Measurements from ENCODE around the gene EXOC6B.

Gene EXOC6B

GRCh38 chr2:72755647-72756423 lies 70.0 kb downstream of the EXOC6B start:
- TF ChIP-seq ZFX (IDR thresholded peaks at IDR 0.05; ENCODE audit: borderline replicate concordance) (no peak), CTCF (IDR thresholded peaks at IDR 0.05) (no peak)
- H3K27ac ChIP-seq: no peak overlapping the region

GRCh38 chr2:72754628-72755320 lies 71.1 kb downstream of the EXOC6B start:
- TF ChIP-seq ZFX (IDR thresholded peaks at IDR 0.05; ENCODE audit: borderline replicate concordance): no peak
- TF ChIP-seq CTCF (IDR thresholded peaks at IDR 0.05): no peak

GRCh38 chr2:72750977-72751639 lies 74.7 kb downstream of the EXOC6B start:
- no peak overlapping the region for H3K27ac ChIP-seq
- TF ChIP-seq ZFX (IDR thresholded peaks at IDR 0.05; ENCODE audit: borderline replicate concordance) (no peak), CTCF (IDR thresholded peaks at IDR 0.05) (no peak)

More at GRCh38 chr2:72754628-72755320, 71.1 kb downstream of the EXOC6B start:
- no peak overlapping the region for H3K27ac ChIP-seq

GRCh38 chr2:72750466-72750865 lies 75.4 kb downstream of the EXOC6B start:
- no peak for TF ChIP-seq CTCF (IDR thresholded peaks at IDR 0.05)
- H3K27ac ChIP-seq: no peak overlapping the region

GRCh38 chr2:72747344-72747743 lies 78.5 kb downstream of the EXOC6B start:
- no peak overlapping the region for H3K27ac ChIP-seq
- no peak for TF ChIP-seq CTCF (IDR thresholded peaks at IDR 0.05)
- no peak for TF ChIP-seq ZFX (IDR thresholded peaks at IDR 0.05; ENCODE audit: borderline replicate concordance)

GRCh38 chr2:72745679-72746368 lies 80.0 kb downstream of the EXOC6B start:
- H3K27ac ChIP-seq: no peak overlapping the region
- TF ChIP-seq CTCF (IDR thresholded peaks at IDR 0.05) (peak; percentile 80), ZFX (IDR thresholded peaks at IDR 0.05; ENCODE audit: borderline replicate concordance) (no peak)
